Activated CD4-positive, alpha-beta memory T cell treated with anti-CD3 and anti-CD28 coated beads for 36 hours (primary cell): ENCODE measurements around the gene LFNG. TPM values are rescaled to one million over a fixed set of nuclear protein-coding genes. Genes with fewer than 3 reads are reported as not detected.

ENCODE experiments used
- CTCF ChIA-PET: fragments of 350-600 bp; sonication (Branson Sonifier 250); formaldehyde crosslinking; loops from one replicate; lab custom pipeline; 2021; ENCODE audit warnings: antibody characterized with exemption, inconsistent platforms; lab: Charles Lee
- POLR2A ChIA-PET: fragments of 350-600 bp; sonication (Branson Sonifier 250); formaldehyde crosslinking; loops from one replicate; lab custom pipeline; 2021; ENCODE audit warnings: antibody characterized with exemption; lab: Charles Lee
- DNase-seq: peaks from one replicate; pipeline ENCODE4 v3.0.0-alpha.2; 2020
- H3K27ac Mint-ChIP-seq: one replicate; pipeline ENCODE4 v1.8.0; 2021; ENCODE audit warnings: mixed read lengths
- H3K27me3 Mint-ChIP-seq: one replicate; pipeline ENCODE4 v1.8.0; 2021; ENCODE audit warnings: mixed read lengths
- H3K36me3 Mint-ChIP-seq: one replicate; pipeline ENCODE4 v1.8.0; 2021; ENCODE audit warnings: mixed read lengths
- H3K4me1 Mint-ChIP-seq: one replicate; pipeline ENCODE4 v1.8.0; 2021; ENCODE audit warnings: low read depth, mixed read lengths
- H3K4me3 Mint-ChIP-seq: one replicate; pipeline ENCODE4 v1.8.0; 2021; ENCODE audit warnings: mild to moderate bottlenecking, mixed read lengths
- H3K9me3 Mint-ChIP-seq: one replicate; pipeline ENCODE4 v1.8.0; 2021; ENCODE audit warnings: mixed read lengths
- intact Hi-C: fragments of 100-400 bp; cut with micrococcal nuclease; formaldehyde crosslinking; loops from one replicate; pipeline ENCODE4 v1.15.1; 2023
- total RNA-seq, 2 experiments: library from RNA; stranded (reverse); gene quantifications; one replicate each; pipeline ENCODE4 v1.2.3, GENCODE V29; 2021

LFNG gene
- total RNA-seq, 2 experiments from 2014 or later, result 33.0 to 33.1 TPM

GRCh38 chr7:2476776-2477446, 42.7 kb upstream of the LFNG start:
- Mint-ChIP-seq H3K27ac (no peak overlapping the region), H3K27me3 (no peaks in the 10 kb centered on the region), H3K4me1 (no peaks in the 10 kb centered on the region), H3K36me3 (no peaks in the 10 kb centered on the region), H3K4me3 (no peak overlapping the region), H3K9me3 (no peaks in the 10 kb centered on the region)
- DNase-seq, result no peak
- CTCF ChIA-PET, result no interaction called here
- intact Hi-C loops, result loop anchor here (5.0 kb wide), 2 partner anchors 45 to 80 kb away; partner anchors contain the start of genes BRAT1 and IQCE
- POLR2A ChIA-PET, result no interaction called here

DNA sequence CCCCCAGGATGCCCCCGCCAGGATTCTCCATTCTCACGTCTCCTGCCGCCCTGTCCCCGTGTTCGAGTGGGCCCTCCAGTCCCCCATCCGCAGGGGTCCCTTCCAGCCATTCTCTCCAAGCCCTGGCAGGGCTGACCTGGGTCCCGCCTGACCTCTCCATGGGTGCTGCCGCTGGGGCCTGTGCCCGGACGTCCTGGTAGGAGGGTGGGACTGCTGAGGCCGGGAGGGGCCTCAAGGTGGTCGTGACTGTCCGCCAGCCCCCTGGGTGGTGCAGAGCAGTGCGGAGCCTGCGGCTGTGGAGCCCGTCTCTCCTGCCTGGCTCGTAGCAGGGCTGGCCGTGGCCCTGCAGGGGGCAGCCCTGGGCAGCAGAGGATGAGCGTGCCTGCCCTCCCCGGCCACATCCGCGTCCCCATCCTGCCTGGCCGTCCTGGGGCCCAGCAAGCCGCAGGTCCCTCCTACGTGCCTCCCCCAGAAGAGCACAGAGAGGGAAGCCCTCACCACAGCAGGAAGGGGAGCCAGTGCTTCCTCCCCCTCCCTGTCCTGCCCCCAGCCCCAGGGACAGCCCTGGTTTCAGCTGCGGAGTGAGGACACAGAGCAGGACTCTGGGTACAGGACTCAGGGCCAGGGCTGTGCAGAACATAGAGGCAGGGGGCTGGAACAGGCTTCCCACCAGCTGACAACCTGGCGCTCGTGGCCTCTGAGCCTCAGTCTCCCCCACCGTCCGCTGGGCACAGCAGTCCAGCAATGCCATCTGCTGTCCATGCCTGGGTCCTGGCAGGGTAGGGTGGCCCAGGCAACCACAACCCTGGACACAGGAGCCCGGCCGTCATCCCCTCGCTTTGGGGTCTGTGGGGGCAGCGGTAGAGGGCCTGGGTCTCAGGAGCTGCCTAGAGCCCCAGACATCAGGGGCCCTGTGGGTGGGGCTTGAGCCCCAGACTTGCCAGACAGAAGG, 41.9 kb upstream of the LFNG start:
- no peaks in the 10 kb centered on the region for H3K36me3 Mint-ChIP-seq
- no peak overlapping the region for H3K4me3 Mint-ChIP-seq
- no peaks in the 10 kb centered on the region for H3K27me3 Mint-ChIP-seq
- H3K9me3 Mint-ChIP-seq, result peaks cover 3% of the 10 kb centered on the region
- peak; percentile 79 for DNase-seq
- CTCF ChIA-PET, result interaction anchor here (0.5 to 1.7 kb wide), 5 partner anchors 9 to 274 kb away, joined by 3 to 9 read pairs (median 3); no protein-coding TSS in a partner anchor
- H3K4me1 Mint-ChIP-seq, result no peaks in the 10 kb centered on the region
- intact Hi-C loops, result loop anchor here (5.0 kb wide), 2 partner anchors 45 to 80 kb away; partner anchors contain the start of genes BRAT1 and IQCE
- no peak overlapping the region for H3K27ac Mint-ChIP-seq
- POLR2A ChIA-PET, result no interaction called here

DNA sequence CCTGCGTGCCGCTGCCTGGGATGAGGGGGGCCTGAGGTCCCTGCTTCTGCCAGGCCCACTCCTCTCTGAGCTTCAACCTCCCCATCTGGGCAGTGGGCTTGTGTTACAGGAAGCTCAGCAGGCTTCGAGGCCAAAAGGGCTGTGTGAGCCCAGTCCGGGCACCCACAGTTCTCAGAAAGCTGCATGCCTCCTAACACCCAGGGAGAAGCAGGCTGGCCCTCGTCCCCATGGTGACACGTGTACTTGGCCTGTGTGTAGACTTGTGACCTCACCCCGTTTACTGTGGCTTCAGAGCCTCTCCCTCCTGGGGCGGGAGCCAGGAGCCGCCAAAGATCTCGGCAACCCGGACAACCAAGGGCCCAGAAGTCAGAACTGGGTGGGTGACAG, 41.2 kb upstream of the LFNG start:
- Mint-ChIP-seq H3K36me3 (no peaks in the 10 kb centered on the region), H3K4me1 (no peaks in the 10 kb centered on the region), H3K9me3 (peaks cover 8% of the 10 kb centered on the region), H3K27ac (no peak overlapping the region), H3K4me3 (no peak overlapping the region), H3K27me3 (no peaks in the 10 kb centered on the region)
- ChIA-PET CTCF (interaction anchor here (0.5 to 1.7 kb wide), 5 partner anchors 9 to 273 kb away, joined by 3 to 9 read pairs (median 3); no protein-coding TSS in a partner anchor), POLR2A (no interaction called here)
- DNase-seq, result no peak
- intact Hi-C loops, result loop anchor here (5.0 kb wide), 2 partner anchors 44 to 79 kb away; partner anchors contain the start of genes BRAT1 and IQCE

DNA sequence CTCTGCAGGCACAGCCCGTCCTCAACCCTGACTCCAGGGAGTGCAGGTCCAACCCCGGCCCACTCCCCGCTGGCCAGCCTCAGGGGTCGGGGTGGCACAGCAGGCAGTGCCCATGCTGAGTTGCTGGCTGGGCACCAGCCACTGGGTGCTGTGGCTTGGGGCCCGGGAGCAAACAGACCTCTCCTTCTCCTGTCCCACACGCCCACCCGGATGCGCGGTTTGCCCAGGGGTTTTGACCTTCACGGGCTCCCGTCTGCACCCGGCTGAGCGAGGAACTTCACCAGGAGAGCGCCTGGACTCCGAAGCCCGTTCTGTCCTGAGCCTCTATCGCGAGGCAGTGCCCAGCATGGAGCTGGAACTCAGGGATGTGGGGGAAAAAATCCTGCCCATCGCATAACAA, 40.8 kb upstream of the LFNG start:
- POLR2A ChIA-PET, result no interaction called here

DNA sequence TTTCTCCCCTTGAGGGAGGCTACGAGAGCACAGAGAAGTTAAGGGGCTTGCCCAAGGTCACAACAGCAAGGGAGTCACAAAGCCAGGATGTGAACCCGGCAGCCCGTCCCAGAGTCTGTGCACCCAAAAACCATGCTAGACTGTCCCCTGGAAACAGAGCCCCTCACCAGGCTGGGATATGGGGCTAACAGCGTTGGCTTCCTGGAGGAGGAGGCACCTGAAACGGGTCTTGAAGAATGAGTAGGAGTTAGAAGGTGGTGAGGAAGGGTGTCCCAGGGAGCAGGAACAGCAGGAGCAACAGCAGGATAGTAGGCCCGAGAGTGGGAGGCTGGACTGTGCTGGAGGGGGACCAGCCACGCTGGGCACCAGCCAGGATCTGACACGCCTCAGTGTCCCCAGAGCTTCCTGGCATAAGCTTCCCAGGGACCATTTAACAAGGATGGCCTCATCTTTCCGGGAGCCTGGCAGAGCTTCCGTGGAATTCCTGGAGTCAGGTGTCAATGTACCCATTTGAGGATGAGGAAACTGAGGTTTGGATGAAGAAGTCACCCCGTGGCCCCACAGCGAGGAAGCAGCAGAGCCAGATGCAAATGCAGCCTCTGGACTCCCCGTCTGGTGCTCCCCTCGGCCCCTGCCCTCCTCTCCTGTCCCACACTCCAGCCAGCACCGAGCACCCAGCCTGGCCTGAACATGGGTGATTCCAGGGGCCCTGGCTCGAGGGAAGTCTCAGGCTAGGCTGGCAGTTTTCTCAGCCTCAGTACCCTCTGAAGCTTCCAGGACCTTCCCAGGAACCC, 40.1 kb upstream of the LFNG start:
- H3K9me3 Mint-ChIP-seq, result peaks cover 8% of the 10 kb centered on the region
- H3K4me3 Mint-ChIP-seq, result no peak overlapping the region
- H3K4me1 Mint-ChIP-seq, result no peaks in the 10 kb centered on the region
- intact Hi-C loops, result loop anchor here (5.0 kb wide), 2 partner anchors 43 to 78 kb away; partner anchors contain the start of genes BRAT1 and IQCE
- no peaks in the 10 kb centered on the region for H3K27me3 Mint-ChIP-seq
- no peak for DNase-seq
- CTCF ChIA-PET, result interaction anchor here (1.3 to 1.7 kb wide), 3 partner anchors 202 to 230 kb away, joined by 3 to 9 read pairs (median 3); no protein-coding TSS in a partner anchor
- H3K27ac Mint-ChIP-seq, result peak overlapping the region; percentile 18
- no peaks in the 10 kb centered on the region for H3K36me3 Mint-ChIP-seq
- POLR2A ChIA-PET, result no interaction called here

More for the DNA sequence above, 40.8 kb upstream of the LFNG start:
- H3K36me3 Mint-ChIP-seq, result no peaks in the 10 kb centered on the region
- intact Hi-C loops, result loop anchor here (5.0 kb wide), 2 partner anchors 44 to 79 kb away; partner anchors contain the start of genes BRAT1 and IQCE
- no peak overlapping the region for H3K4me3 Mint-ChIP-seq
- DNase-seq, result no peak
- CTCF ChIA-PET, result interaction anchor here (0.9 to 1.7 kb wide), 4 partner anchors 10 to 231 kb away, joined by 3 to 9 read pairs (median 5); no protein-coding TSS in a partner anchor
- peaks cover 8% of the 10 kb centered on the region for H3K9me3 Mint-ChIP-seq
- H3K27ac Mint-ChIP-seq, result peak overlapping the region; percentile 18
- H3K27me3 Mint-ChIP-seq, result no peaks in the 10 kb centered on the region
- H3K4me1 Mint-ChIP-seq, result no peaks in the 10 kb centered on the region

- CTCF ChIA-PET, result interaction anchor here (0.9 to 1.3 kb wide), 2 partner anchors 29 to 201 kb away, joined by 3 read pairs; no protein-coding TSS in a partner anchor
- no peak overlapping the region for H3K27ac Mint-ChIP-seq
- POLR2A ChIA-PET, result no interaction called here
Observed at GRCh38 chr7:2480070-2480408, 39.5 kb upstream of the LFNG start.

GRCh38 chr7:2481195-2481594, 38.4 kb upstream of the LFNG start:
- intact Hi-C loops, result no loop called here
- Mint-ChIP-seq H3K36me3 (no peaks in the 10 kb centered on the region), H3K27me3 (no peaks in the 10 kb centered on the region), H3K4me3 (no peak overlapping the region), H3K9me3 (peaks cover 8% of the 10 kb centered on the region), H3K27ac (no peak overlapping the region), H3K4me1 (no peaks in the 10 kb centered on the region)
- DNase-seq, result no peak
- POLR2A ChIA-PET, result interaction anchor here (0.6 kb wide), 1 partner anchor 238 kb away, joined by 3 read pairs; no protein-coding TSS in a partner anchor
- CTCF ChIA-PET, result interaction anchor here (0.9 to 1.0 kb wide), 2 partner anchors 11 to 30 kb away, joined by 3 read pairs; no protein-coding TSS in a partner anchor

More at GRCh38 chr7:2480070-2480408, 39.5 kb upstream of the LFNG start:
- peaks cover 8% of the 10 kb centered on the region for H3K9me3 Mint-ChIP-seq
- no peak overlapping the region for H3K4me3 Mint-ChIP-seq
- no peaks in the 10 kb centered on the region for H3K4me1 Mint-ChIP-seq
- H3K36me3 Mint-ChIP-seq, result no peaks in the 10 kb centered on the region
- H3K27me3 Mint-ChIP-seq, result no peaks in the 10 kb centered on the region
- intact Hi-C loops, result no loop called here
- no peak for DNase-seq

GRCh38 chr7:2482725-2483451, 36.7 kb upstream of the LFNG start:
- ChIA-PET CTCF (interaction anchor here (1.2 to 1.9 kb wide), 2 partner anchors 13 to 16 kb away, joined by 3 to 9 read pairs; no protein-coding TSS in a partner anchor), POLR2A (interaction anchor here (0.6 kb wide), 1 partner anchor 678 kb away, joined by 4 read pairs; no protein-coding TSS in a partner anchor)
- no peaks in the 10 kb centered on the region for H3K27me3 Mint-ChIP-seq
- no peak overlapping the region for H3K4me3 Mint-ChIP-seq
- H3K4me1 Mint-ChIP-seq, result no peaks in the 10 kb centered on the region
- no peak overlapping the region for H3K27ac Mint-ChIP-seq
- H3K9me3 Mint-ChIP-seq, result peaks cover 8% of the 10 kb centered on the region
- intact Hi-C loops, result no loop called here
- H3K36me3 Mint-ChIP-seq, result no peaks in the 10 kb centered on the region
- DNase-seq, result no peak

- Mint-ChIP-seq H3K9me3 (peaks cover 8% of the 10 kb centered on the region), H3K4me3 (no peak overlapping the region), H3K36me3 (no peaks in the 10 kb centered on the region), H3K27ac (no peak overlapping the region), H3K27me3 (no peaks in the 10 kb centered on the region), H3K4me1 (no peaks in the 10 kb centered on the region)
- no peak for DNase-seq
- CTCF ChIA-PET, result interaction anchor here (1.2 to 1.9 kb wide), 2 partner anchors 13 to 15 kb away, joined by 3 to 9 read pairs; no protein-coding TSS in a partner anchor
- POLR2A ChIA-PET, result interaction anchor here (0.6 kb wide), 1 partner anchor 679 kb away, joined by 4 read pairs; no protein-coding TSS in a partner anchor
- intact Hi-C loops, result no loop called here
Observed at GRCh38 chr7:2483494-2483893, 36.1 kb upstream of the LFNG start.

GRCh38 chr7:2484868-2485267, 34.7 kb upstream of the LFNG start:
- H3K36me3 Mint-ChIP-seq, result no peaks in the 10 kb centered on the region

More at GRCh38 chr7:2484868-2485267, 34.7 kb upstream of the LFNG start:
- DNase-seq, result no peak
- Mint-ChIP-seq H3K4me3 (no peak overlapping the region), H3K9me3 (peaks cover 8% of the 10 kb centered on the region), H3K27ac (no peak overlapping the region), H3K4me1 (no peaks in the 10 kb centered on the region), H3K27me3 (peaks cover 1% of the 10 kb centered on the region)
- ChIA-PET CTCF (no interaction called here), POLR2A (no interaction called here)
- intact Hi-C loops, result no loop called here
